HG02973 (cell line): Measurements from ENCODE around the gene CDKN1B.
A peak's percentile ranks its signal among the peaks of the same experiment; 100 is the strongest.
"Not testable (repeated sequence)": the region's sequence is repeated elsewhere in the genome, so short reads cannot be mapped to it uniquely, and the experiment has no call there.

Source experiments
- ATAC-seq: cut with Tn5 transposase; IDR thresholded peaks from one replicate; pipeline ENCODE4 v1.9.1; 2021; ENCODE audit warnings: moderate library complexity; ENCODE audit not compliant: unreplicated experiment

Gene CDKN1B

GRCh38 chr12:12723681-12724420, 6.7 kb downstream of the CDKN1B start:
- ATAC-seq: no peak

DNA sequence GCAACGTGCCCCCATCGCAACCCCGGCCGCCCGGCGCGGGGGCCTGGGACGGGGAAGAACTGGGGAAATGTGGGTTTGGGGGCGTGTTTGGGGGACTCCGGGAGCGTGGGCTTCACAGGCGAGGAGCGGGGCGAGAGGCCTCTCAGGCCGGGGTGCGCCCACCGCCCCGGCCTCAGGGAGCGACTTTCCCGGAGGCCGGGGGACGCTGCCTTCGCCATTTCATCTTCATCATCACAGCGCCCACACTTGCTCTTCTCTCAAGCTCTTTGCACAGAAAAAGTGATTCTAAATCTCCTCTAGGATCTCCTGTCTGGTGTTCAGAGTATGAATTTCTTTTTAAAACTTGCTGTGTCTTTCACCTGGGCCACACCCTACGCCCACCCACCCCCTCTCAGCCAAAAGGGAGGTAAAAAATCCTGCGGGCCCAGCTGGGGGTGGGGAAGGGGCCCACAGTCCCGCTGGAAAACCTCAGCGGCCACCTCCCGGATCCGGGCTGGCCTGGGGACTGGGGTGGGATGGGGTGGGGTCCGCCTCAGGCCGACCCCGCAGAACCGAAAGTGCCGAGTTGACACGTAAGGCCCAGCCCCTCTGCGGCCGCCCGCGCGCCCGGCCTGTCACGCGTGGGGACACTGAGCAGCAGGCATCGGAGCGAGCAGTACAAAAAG, 7.4 kb downstream of the CDKN1B start:
- ATAC-seq: no peak

GRCh38 chr12:12725086-12725955, 8.2 kb downstream of the CDKN1B start:
- ATAC-seq: peak; percentile 49

DNA sequence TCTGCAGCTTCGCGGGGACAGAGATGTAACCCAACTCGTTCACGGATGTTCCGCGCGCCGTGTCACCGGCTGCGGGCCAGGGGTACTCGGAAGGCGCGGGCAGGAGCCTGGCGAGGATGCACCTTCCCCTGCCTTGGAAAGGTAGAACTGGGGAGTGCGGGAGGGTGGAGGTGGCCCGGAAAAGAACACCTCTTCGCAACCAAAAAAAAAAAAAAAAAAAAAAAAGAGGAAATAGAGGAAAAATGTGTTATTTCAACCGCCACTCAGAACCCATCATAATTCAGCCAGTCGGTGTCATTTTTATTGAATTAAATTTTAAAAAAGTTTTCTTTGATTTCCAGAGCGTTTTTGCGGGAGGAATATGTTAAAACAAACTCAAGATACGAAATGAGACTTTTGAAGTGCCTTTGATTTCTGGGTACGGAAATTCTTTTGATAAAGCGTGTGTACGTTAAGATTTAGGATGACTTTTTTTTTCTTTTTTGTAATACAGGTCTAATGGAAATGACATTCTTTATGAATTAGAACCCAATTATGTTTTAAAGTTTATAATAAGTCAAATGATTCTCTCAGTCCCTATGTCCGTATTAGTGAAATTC, 8.9 kb downstream of the CDKN1B start:
- ATAC-seq: no peak

DNA sequence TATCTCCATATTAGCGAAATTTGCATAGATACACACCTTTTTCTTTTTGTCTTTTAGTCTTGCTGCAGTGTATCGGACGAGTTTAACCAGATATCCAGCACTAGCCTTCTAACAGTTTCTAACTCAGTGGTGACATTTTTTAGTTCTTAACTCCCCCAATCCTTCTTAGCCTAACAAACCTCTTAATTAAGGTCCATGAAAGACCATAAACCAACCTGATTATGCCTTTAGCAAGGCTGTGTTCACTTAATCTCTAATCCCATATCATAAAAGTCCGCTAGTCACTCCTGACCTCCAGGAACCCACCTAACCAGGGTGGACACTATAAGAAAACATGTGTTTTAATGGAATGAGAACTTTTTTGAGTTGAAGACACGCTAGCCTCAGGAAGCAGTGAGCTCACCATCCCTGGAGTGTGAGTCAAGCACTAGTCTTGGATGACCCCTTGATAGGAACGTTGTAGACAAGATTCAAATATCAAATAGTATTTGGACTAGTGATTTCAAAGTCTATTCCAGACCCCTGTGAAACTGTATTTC, 9.5 kb downstream of the CDKN1B start:
- no peak for ATAC-seq

DNA sequence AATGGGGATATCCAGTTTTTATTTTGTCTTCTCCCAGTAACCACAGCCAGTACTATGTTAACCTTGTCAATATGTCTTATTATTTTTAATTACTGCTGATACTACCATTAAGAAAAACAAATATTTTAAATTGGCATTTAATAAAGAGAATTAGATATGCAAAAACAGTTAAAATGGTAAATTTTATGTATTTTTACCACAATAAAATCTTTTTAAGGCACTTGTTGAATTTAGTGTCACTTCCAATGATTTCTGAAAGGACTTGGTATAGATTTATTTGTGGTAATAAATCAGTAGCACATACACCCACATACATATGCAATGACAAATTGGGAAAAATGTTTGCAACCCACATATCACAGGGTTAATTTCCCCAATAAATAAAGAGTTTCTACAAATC, 14.0 kb downstream of the CDKN1B start:
- ATAC-seq: no peak

GRCh38 chr12:12731785-12732184, 14.6 kb downstream of the CDKN1B start:
- ATAC-seq: no peak

- no peak for ATAC-seq
Observed at GRCh38 chr12:12733118-12733517, 15.9 kb downstream of the CDKN1B start.

GRCh38 chr12:12734054-12734453, 16.9 kb downstream of the CDKN1B start:
- ATAC-seq: no peak

DNA sequence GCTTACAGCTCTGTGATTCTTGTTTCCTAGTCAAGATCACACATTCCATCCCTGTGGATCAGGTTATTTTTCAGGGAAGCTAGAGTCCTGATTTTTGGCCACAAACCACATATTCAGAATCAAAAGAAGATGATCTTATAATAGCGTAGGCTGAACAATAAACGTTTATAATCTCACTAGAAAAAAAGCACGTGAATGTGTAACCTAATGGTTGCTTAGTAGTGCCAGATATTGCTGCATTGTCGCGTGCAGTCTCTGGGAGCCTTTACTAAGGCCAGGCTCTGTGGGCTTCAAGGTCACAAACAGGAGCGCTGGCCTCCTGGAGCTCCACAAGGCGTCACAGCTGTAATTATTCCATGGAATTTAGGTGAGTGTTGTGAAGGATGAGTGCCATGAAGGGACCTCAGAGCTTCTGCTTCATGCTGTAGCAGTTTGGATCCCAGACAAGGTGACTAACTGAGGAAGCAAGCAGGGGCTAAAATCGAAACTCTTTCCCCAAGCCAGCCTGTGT, 17.4 kb downstream of the CDKN1B start:
- ATAC-seq: no peak

GRCh38 chr12:12735301-12735700, 18.1 kb downstream of the CDKN1B start:
- ATAC-seq: no peak

DNA sequence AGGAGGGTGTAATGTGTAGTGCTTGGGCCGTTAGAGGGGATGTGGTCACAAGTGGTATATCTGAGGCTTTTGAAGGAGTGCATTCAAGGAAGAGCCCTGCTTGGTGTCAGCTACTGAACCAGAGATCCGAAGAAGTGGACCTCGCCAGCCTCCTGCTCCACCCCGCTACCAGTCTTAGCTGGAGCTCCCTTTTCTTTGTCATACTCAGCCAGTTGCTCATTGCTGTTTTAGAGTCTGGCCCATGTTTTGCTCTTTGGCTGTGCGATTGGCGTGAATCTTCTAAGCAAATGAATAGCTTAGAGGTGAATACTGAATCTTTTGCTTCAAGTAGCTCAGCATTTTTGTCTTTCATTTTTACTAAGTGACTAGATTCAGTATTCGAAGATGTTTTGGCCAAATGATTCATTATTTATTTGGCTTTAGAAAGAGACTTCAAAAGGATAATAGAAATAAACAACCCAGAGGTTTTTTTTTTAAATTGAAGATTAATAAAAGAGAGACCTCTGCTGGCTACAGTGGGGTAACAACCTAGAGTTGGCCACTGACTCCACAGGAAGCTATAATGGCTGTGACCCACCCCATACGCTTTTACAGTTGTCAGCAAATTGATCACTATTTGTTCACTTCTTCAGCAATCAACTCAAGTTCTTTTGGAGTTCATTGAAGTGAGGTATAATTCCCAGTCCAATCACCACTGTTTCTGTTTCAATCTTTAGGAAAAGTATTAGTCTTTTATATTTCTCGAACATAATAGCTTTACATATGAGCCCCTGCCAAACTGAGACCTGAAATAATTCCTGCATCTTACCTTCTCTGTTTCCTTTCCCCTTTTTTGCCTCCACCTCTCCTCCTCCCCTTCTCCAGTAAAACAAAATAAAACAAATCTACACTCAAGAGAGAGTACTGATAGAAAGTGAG, 19.9 kb downstream of the CDKN1B start:
- ATAC-seq: peak; percentile 65

GRCh38 chr12:12738152-12738551, 21.0 kb downstream of the CDKN1B start:
- ATAC-seq: not testable (repeated sequence)

- ATAC-seq: no peak
Observed at GRCh38 chr12:12741660-12742059, 24.5 kb downstream of the CDKN1B start.

- ATAC-seq: no peak
Observed at GRCh38 chr12:12744546-12745305, 27.6 kb downstream of the CDKN1B start.

GRCh38 chr12:12745576-12746211, 28.5 kb downstream of the CDKN1B start:
- no peak for ATAC-seq

GRCh38 chr12:12747278-12747677, 30.1 kb downstream of the CDKN1B start:
- ATAC-seq: no peak

GRCh38 chr12:12748044-12748443, 30.9 kb downstream of the CDKN1B start:
- no peak for ATAC-seq
